ENCODE data around the gene PIK3C2A. TPM values are rescaled to one million over a fixed set of nuclear protein-coding genes. Genes with fewer than 3 reads are reported as not detected.

PIK3C2A gene
- total RNA-seq: 36.1 and 58.9 TPM in 2 replicates

GRCh38 chr11:17207317-17208256, at the start of gene PIK3C2A:
TSS of gene PIK3C2A (minus strand) at chr11:17207986. CDS start at chr11:17169741, 38,245 bp downstream.

Other genes starting within 250 kb of the PIK3C2A start
- gene PLEKHA7, start 193.6 kb downstream of the PIK3C2A start, total RNA-seq: 1.3 and 2.7 TPM in 2 replicates
- 1,337 and 1,369 TPM in 2 replicates for gene RPS13, start 130.3 kb downstream of the PIK3C2A start, total RNA-seq
- gene NUCB2, start 68.8 kb upstream of the PIK3C2A start, total RNA-seq: 47.9 and 65.2 TPM in 2 replicates
- 0.26 and 0.43 TPM in 2 replicates for gene NCR3LG1, start 143.8 kb upstream of the PIK3C2A start, total RNA-seq
- 0.65 and 1.1 TPM in 2 replicates for gene KCNJ11, start 180.7 kb upstream of the PIK3C2A start, total RNA-seq

Data from dermis lymphatic vessel endothelial cell (primary cell).